NCI-H2196 treated with DMSO at 0.1 percent for 48 hours (cell line): Measurements from ENCODE around the gene NHERF2.
"Not testable (repeated sequence)": the region's sequence is repeated elsewhere in the genome, so short reads cannot be mapped to it uniquely, and the experiment has no call there.

Source experiments
- DNase-seq: peaks from one replicate; lab custom pipeline; 2025; ENCODE audit not compliant: unreplicated experiment; lab: John Stamatoyannopoulos, UW

NHERF2 gene

DNA sequence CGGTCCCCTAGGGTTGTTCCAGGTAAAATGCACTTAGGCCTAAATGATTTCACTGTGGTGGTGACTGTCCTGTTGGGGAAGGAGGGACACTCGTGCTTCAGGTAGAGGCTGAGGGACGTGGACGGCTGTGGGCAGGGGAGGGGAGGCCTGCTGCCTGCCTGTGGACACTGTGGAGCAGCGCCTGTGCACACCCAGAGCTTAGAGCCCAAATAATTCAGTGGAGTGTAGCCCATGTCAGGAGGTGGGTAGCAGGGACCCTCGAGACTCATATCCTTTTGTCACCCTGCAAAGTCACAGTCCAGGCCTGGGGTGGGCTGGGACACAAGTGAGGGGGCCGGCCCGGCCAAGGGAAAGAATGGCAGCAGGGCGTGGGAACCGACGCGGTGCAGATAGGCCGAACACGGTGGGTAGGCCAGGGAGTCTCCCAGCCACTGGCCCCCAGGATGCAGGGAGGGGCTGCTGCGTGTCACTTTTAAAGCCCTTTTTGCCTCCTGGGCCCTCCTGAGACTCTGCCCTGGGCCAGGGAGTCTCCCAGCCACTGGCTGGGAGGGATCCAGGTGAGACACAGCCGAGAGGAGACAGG lies 733 bp upstream of the NHERF2 start:
- no peak for DNase-seq

DNA sequence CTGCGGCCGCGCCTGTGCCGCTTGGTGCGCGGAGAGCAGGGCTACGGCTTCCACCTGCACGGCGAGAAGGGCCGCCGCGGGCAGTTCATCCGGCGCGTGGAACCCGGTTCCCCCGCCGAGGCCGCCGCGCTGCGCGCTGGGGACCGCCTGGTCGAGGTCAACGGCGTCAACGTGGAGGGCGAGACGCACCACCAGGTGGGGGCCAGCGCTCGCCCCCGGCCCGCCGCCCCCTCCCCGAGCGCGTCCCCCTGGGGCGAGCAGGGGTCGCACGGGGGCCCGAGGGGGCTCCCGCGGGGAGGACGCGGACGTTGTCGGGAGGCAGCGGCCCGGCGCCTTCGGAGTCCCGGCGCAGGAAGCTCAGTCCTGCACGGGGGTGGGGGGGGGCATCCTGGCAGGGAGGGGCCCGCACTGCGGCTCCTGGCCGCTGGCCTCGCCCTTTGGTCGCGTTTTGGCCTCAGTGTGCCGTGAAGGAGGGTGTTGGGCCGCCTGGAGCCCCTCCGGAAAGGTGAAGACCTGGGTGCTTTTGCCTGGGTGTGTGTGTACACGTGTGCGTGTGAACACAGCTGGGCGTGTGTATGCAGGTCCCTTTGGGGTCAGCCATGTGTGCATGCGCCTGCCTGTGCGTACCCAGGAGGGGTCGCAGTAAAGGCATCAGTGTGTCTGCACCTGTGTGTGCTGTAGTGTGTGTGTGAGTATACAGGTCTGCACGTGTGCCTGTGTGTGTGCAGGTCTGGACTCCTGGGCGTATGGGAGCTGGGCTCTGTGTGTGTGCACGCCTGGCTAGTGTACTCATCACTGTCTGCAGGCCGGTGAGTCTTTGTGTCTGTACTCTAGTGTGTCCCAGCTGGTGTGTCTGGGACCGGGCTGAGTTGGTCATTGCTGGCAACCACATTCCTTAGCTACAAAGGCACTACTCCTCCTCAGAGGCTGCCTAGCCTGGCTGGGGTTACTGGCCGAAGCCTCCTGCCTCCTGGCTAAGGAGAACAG lies 615 bp downstream of the NHERF2 start:
- no peak for DNase-seq

DNA sequence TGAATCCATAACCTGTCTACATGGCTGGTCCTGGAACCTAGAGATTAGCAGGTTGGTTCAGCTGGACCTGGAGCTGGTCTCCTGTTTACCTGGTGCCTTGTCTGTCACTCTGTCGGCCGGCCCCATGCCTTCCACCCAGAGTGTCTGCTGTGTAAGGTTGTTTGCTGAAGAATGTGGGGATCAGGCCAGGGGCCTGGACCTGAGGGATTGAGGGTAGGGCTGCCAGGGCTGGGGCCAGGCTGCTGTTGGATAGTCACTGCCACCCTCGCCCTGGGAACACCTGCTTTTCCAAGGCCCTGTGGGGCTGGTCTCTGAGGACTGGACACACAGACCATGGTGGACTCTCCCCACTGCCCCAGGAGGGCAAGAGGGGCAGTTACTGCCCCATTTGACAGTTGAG lies 1.4 kb downstream of the NHERF2 start:
- no peak for DNase-seq

DNA sequence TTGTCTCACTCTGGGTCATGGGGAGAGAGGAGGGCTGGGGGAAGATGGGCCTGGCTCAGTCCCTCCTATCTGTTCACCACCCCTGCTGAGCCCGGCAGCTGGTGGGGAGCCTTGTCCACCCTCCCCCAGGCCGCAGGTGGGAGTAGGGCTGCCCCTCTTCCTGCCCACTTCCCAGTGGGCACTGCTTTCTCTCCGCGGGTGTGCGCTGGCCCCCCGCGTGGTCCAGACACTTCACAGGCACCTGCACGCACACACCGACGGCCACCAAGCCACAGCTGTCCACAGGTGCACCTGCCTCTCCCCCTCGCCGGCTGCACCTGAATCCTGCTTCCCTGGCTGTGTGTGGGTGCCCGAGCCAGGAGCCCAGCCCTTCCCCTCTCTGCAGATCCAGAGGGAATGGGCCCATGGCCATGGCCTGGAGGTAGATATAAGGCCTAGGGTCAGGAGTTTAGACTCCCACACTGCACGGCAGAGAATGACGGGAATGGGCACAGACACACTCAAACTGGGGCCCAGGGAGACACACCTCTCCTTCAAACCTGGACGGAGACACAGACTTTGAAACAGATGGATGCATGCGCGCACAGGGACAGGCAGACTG lies 2.0 kb downstream of the NHERF2 start:
- no peak for DNase-seq

DNA sequence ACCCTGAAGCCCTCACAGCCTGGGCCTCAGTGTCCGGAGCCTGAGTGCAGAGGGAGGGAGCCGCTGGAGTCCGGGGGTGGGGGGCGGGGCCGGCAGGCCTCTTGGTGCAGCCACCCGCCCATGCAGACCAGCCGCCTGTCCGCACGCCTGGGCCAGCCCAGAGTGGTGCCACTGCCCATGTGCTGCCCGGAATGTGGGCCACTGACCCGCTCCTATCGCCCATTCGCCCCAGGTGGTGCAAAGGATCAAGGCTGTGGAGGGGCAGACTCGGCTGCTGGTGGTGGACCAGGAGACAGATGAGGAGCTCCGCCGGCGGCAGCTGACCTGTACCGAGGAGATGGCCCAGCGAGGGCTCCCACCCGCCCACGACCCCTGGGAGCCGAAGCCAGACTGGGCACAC lies 2.6 kb downstream of the NHERF2 start:
- no peak for DNase-seq

DNA sequence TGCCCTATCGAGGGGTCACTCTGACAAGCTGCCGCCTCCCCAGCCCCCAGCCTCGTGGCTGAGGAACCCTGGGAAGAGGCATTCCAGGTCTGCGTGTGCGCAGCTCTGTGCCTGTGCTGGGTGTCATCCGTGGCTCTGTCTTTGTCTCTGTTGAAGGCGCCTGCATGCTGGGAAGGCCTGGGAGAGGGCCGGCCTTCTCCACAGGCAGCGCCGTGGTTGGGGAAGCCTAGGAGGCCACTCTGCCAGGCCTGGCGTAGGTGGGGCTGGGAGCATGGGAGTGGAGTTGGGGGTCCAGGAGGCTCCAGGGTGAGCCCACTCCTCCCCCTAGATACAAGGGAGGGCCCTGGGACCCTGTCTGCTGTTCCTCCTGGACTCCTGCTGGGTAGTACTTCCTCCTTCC lies 3.3 kb downstream of the NHERF2 start:
- no peak for DNase-seq

DNA sequence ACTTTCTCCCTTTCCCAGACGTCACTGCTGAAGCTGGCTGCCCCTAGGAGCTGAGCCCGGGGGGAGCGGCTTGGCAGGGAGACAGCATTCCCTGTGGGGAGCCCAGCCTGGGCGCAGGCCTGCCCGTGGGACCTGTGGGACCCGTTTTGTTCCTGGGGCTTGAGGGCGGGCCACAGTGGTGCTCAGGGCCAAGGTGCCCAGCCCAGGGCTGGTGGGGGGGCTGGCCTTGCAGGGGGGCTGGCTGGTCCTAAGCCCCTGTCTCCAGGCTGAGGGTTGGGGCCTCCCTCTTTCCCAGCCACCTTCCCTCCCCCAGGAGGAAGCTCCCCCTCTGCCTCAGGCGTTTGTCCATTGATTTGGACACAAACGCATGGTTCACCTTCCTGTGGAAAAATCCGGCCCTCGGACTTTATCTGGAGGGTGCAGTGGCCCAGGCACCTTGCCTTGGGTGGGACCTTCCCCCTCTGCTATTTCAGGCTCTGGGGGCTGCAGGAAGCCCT lies 4.4 kb downstream of the NHERF2 start:
- no peak for DNase-seq

DNA sequence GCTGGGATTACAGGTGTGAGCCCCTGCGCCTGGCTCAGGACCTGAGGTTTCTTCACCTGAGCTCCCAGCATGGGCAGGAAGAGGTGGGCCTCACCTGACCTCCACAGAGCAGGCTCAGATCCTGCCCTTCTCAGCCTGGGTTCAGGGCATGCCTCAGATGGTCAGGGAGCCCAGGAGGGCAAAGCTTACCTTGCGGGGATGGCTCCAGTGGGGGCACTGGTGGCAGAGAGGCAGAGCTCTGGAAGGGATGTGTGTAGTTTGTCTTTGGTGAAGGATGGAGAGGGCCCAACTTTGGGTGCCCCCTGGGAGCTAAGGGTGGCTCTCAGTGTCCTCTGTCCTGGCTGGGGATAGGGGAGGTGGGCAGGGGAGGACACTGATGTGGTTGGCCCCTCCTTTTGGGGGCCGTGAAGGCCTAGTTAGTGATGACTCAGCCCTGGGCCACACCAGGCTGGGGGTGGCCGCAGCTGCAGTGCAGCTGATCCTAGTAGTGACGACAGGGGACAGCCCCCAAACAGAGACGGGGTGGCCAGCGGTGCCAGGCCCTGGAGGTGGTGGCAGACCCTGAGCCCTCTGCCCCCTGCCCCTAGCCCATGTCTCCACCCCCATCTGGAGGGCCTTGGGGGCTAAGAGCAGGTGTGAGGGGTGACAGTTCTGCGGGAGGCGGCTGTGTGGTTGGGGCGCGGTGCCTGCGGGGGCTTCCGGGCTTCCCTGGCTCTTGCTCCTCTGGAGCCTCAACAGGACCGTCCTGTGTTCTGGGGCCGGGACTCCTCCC lies 5.8 kb downstream of the NHERF2 start:
- no peak for DNase-seq

DNA sequence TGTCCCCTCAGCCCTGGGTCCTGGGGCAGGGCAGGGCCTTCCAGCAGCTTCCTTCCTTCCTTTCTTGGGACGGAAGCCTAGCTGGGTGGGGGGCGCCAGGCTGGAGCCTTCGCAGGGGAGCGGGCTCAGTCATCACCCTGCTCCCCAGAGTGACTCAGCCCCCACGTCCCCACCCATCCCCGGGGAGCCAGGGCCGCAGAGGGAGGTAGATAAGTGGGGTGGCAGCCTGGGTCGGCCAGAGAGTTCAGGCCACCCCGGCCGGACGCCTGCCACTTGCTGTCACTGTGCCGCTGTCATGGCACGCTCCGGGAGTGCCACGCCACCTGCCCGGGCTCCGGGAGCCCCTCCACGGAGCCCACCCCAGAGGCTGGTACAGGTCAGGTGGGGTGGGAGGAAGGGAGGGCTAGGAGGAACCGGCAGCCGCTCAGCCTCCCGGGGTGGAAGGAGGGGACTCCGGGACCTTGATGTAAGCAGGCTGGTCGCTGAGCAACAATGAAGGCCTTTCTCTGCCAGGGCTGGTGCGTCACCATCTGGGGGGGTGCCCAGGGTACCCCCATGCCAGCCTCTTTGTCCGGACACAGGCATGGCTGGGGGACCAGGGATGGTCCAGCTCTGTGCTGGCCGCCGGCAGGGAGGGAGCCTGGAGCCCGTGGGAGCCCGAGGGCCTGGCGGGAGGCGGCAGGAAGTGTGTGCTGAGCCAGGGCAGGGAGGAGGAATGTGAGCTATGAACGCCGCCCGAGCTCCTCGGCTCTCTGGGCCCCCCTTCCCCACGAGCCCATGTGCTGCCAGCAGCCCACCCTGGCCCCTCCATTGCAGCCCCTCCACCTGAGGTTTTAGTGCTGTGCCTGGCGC lies 6.6 kb downstream of the NHERF2 start:
- no peak for DNase-seq

DNA sequence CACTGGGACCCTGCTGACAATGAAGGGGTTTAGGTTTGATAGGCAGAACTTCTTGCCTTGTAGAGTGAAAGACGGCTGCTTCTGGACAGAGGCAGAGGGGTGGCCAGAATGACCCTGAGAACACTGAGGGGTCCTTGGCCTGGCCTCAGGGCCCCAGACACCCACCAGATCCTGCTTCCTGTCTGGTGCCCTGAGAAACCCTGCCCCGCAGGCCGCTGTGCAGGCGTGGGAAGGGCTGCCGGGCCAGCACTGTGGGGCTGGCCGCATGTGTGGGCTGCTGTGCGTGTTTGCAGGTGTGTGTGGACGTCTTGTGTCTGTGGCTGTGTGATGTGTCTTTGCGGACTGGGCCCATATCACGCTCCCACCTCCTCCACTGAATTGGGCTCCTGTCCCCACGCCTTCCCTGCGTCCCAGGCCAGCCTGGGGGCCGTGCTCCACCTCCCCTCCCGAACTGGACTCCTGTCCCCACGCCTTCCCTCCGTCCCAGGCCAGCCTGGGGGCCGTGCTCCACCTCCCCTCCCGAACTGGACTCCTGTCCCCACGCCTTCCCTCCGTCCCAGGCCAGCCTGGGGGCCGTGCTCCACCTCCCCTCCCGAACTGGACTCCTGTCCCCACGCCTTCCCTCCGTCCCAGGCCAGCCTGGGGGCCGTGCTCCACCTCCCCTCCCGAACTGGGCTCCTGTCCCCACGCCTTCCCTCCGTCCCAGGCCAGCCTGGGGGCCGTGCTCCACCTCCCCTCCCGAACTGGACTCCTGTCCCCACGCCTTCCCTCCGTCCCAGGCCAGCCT lies 7.4 kb downstream of the NHERF2 start:
- DNase-seq: not testable (repeated sequence)

DNA sequence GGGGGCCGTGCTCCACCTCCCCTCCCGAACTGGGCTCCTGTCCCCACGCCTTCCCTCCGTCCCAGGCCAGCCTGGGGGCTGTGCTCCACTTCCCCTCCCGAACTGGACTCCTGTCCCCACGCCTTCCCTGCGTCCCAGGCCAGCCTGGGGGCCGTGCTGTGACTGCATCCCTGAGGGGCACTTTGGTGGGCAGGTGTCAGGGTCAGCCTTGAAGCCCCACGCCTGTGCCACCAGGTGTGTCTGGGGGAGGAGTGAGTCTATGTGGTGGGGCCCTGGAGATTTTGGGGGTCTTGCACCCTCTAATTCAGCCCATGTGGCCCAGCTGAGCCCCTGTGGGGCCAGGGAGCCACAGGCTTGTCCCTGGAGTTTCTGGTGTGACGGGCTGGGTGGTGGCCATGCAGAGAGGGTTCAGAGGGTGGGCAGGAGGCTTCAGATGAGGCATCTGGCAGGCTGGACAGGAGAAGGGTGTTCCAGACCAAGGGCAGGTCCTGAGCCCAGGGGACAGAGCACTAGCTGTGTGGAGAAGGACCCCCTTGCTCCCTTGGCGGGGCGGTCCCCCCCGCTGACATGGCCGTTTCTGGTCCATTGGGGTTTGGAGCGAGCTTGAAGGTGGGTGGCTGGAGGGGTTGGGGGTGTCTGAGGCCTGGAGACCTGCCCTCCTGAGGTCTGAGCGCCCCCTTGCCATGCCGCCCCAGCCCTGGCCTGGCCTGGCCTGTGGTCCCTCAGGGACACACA lies 8.2 kb downstream of the NHERF2 start:
- DNase-seq: no peak

DNA sequence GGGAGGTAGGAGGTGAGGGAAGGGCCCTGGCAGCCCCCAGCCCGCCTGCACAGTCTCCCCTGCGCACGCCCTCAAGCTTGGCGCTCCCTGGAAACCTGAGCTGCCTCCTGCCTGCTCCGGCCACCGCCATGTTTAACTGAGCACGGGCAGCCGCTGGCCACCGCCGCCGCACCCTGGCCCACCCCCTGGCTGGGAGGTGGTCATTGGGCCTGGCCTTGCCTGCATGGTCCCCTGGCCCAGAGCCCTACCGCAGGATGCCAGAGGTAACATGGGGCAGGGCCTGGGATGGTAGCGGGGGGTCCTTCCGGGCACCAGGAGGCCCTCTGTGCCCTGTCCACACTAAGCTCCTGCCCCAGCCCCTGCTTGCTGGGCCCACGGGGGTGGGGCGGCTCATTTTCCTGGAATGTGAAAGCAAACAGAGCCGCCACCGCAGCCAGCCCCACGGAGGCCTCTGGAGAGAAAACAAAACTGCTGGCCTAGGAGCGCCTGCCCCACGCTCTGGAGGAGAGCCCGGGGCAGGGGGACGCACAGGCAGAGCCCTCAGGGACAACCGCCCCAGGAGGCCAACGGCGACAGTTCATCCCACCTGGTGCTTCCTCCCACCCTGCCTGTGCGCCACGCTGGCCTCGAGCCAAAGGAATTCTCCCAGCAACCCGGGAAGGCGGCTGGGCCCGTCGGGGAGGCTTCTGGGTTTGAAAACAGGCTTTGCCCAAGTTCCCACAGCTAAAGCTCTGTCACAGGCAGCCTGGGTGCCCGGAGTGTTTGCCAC lies 8.9 kb downstream of the NHERF2 start:
- no peak for DNase-seq

DNA sequence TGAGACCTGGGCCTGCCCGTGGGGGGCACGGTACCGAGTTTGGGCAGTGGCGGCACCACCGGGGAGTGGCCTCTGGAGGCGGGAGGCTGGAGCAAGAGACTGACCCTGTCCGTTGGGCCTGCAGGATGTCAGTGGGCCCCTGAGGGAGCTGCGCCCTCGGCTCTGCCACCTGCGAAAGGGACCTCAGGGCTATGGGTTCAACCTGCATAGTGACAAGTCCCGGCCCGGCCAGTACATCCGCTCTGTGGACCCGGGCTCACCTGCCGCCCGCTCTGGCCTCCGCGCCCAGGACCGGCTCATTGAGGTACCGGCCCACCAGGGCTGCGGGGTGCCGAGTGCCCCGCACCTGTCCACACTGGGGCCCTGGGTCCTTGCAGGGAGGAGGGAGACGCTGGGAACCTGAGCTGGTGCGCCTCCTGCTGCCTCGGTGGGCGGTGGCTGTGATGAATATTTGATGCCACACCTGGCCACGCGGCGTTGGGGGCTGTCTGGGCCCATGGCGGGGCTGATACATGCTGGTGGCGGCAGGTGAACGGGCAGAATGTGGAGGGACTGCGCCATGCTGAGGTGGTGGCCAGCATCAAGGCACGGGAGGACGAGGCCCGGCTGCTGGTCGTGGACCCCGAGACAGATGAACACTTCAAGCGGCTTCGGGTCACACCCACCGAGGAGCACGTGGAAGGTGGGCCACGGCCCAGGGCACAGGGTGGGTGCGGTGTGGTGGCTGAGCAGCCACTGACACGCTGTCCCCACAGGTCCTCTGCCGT lies 9.7 kb downstream of the NHERF2 start:
- DNase-seq: no peak

DNA sequence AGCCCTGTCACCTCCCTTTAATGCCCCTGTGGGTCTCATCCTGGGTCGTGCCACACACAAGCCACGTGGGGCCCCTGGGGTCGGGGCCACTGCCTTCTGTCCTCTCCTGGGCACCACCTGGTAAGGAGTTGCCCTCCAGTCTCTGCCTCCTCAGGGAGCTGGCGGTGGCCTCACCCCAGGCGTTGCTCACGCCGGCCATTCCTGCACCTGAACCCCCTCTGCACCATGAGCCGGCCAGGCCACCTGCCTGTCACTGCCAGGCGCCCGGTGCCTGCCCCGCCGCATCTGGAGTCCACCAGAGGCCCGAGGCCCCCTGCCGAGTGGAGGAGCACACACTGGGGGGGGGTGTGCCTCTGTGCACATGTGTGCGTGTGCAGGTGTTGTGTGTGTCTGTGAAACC lies 10.4 kb downstream of the NHERF2 start:
- DNase-seq: no peak

DNA sequence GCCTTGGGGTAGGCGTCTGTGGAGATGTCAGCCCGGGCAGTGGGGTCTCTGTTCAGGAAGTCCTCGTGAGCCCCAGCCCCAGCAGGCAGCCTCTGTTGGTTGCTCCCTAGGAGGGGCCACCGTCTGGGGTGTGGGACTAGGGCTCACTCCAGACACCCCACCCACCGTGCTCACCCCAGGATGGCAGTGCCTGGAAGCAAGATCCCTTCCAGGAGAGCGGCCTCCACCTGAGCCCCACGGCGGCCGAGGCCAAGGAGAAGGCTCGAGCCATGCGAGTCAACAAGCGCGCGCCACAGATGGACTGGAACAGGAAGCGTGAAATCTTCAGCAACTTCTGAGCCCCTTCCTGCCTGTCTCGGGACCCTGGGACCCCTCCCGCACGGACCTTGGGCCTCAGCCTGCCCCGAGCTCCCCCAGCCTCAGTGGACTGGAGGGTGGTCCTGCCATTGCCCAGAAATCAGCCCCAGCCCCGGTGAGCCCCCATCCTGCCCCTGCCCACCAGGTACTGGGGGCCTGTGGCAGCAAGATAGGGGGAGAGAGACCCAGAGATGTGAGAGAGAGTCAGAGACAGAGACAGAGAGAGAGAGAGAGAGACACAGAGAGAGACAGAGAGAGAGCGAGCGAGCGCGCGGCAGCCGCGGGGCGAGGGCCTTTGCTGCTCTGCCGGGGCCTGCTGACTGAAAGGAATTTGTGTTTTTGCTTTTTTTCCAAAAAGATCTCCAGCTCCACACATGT lies 11.1 kb downstream of the NHERF2 start:
- DNase-seq: no peak

DNA sequence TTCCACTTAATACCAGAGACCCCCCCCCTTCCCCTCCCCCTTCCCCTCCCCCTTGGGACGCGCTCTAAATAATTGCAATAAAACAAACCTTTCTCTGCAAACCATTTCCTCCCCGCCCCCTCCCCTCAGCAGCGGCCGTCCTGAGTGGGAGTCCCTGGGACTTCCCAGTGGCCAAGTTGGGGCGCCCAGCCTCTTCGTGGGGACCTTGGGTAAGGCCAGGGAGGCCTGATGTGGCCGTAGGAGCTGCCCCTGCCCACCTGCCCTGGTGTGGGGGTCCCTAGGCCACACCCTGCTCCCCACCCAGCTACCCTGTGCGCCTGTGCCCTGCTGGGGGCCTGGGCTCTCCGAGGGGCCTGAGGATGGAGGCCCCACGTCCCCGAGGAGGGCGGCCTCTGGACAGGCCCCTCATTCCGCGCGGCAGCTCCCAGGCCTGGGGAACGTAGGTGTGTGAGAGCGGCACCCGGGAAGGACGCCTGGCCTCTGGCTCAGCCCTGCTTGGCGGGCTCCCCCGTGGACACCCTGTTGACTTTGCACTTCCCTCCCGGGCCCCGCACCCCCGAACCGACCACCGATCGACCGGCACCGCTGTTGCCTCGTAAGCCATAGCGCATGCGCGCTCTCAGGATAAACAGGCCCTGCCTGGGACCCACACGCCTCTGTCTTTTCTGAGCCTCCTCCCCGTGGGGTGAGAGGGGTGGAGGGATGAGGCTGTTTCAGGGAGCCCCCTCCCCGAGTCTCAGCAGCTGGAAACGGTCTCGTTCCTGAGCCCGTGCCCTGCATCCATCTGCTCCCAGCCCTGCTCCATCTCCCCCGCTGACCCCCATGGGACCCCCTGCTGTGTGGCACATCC lies 11.9 kb downstream of the NHERF2 start:
- DNase-seq: no peak
